GM23338 (cell line): ENCODE results near the gene NPHP4.

Source experiments
- CREB1 ChIP-seq: fragments of 250-450 bp; sonication (Bioruptor Pico); IDR thresholded peaks from 2 replicates; pipeline ENCODE4 v1.5.0; 2020; ENCODE audit warnings: low read depth, mild to moderate bottlenecking, moderate library complexity
- CTCF ChIP-seq, 2 experiments: fragments of 200-600 bp in 1 of 2; sonication (generic) in 1 of 2; conservative IDR thresholded peaks; 2 replicates each; pipeline versions ENCODE4 v1.5.1 to v1.6.1; 2016 to 2017; ENCODE audit warnings: antibody characterized with exemption in 2 of 2, low read depth in 2 of 2, mild to moderate bottlenecking in 2 of 2, moderate library complexity in 1 of 2
- ETS1 ChIP-seq: IDR thresholded peaks from 2 replicates; pipeline ENCODE4 v1.6.1; 2016; ENCODE audit warnings: antibody characterized with exemption
- EZH2 ChIP-seq: fragments of 200-600 bp; sonication (generic); IDR thresholded peaks from one replicate; pipeline ENCODE4 v1.8.0; 2017; ENCODE audit warnings: antibody characterized with exemption, mild to moderate bottlenecking, low read depth; ENCODE audit not compliant: unreplicated experiment
- EZH2phosphoT487 ChIP-seq: fragments of 200-600 bp; sonication (generic); IDR thresholded peaks from one replicate; pipeline ENCODE4 v1.8.1; 2018; ENCODE audit warnings: antibody characterized with exemption; ENCODE audit not compliant: unreplicated experiment
- POLR2AphosphoS5 ChIP-seq: IDR thresholded peaks from 2 replicates; pipeline ENCODE4 v1.6.1; 2016; ENCODE audit warnings: antibody characterized with exemption, low read depth
- REST ChIP-seq: IDR thresholded peaks from one replicate; pipeline ENCODE4 v1.6.1; 2018; ENCODE audit warnings: antibody characterized with exemption; ENCODE audit not compliant: unreplicated experiment
- STAT1 ChIP-seq: IDR thresholded peaks from one replicate; pipeline ENCODE4 v1.6.1; 2016; ENCODE audit warnings: antibody characterized with exemption; ENCODE audit not compliant: unreplicated experiment
- ZNF114 ChIP-seq: fragments of 250-450 bp; sonication (Bioruptor Pico); IDR thresholded peaks from 2 replicates; pipeline ENCODE4 v1.5.0; 2020; ENCODE audit warnings: mild to moderate bottlenecking, moderate library complexity
- ZNF331 ChIP-seq: fragments of 250-450 bp; sonication (Bioruptor Pico); IDR thresholded peaks from 2 replicates; pipeline ENCODE4 v1.5.0; 2020; ENCODE audit warnings: low read depth, mild to moderate bottlenecking, moderate library complexity

- TF ChIP-seq CTCF (conservative IDR thresholded peaks at IDR 0.05; ENCODE audit: low read depth in 2 of 2), result no peak
- no peak for TF ChIP-seq CREB1 (CRISPR knock-in tag)
- TF ChIP-seq REST, result no peak
- TF ChIP-seq EZH2, result no peak
- no peak for TF ChIP-seq STAT1
- no peak for TF ChIP-seq EZH2phosphoT487
- TF ChIP-seq POLR2AphosphoS5, result no peak
- no peak for TF ChIP-seq ETS1
- TF ChIP-seq ZNF114 (CRISPR knock-in tag), result no peak
- TF ChIP-seq ZNF331 (CRISPR knock-in tag), result no peak
These were observed 86.1 kb downstream of the NPHP4 start for GRCh38 chr1:5906116-5906515.
